Stimulated activated CD4-positive, alpha-beta T cell treated with anti-CD3 and anti-CD28 coated beads, TNF-alpha, amount 100 ng/mL, for 24 hours (primary cell): ENCODE results near the gene LYZL6.
A peak's percentile ranks its signal among the peaks of the same experiment; 100 is the strongest.
"Not testable (repeated sequence)": the region's sequence is repeated elsewhere in the genome, so short reads cannot be mapped to it uniquely, and the experiment has no call there.

Experiments
- DNase-seq, 3 experiments: peaks; one replicate each; pipeline ENCODE4 v3.0.0-alpha.2; 2020; ENCODE audit warnings: low read depth in 3 of 3

LYZL6 gene

GRCh38 chr17:35906926-35907637, 36.4 kb downstream of the LYZL6 start:
- DNase-seq = no peak

- DNase-seq = no peak
Observed at GRCh38 chr17:35906191-35906925, 37.2 kb downstream of the LYZL6 start.

DNA sequence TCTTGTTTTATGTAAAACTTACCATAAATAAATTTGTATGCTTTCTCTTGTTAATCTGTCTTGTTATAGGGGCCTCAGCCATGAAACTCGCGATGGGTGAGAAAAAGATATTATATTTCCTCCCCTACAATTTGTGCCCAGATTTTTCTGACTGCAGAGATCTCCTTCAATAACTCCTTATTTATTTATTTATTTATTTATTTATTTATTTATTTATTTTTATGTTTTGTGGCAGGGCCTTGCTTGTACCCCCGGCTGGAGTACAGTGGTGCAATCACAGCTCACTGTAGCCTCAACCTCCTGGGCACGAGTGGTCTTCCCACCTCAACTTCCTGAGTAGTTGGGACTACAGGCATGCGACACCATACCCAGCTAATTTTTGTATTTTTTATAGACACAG, 40.1 kb downstream of the LYZL6 start:
- no peak for DNase-seq

DNA sequence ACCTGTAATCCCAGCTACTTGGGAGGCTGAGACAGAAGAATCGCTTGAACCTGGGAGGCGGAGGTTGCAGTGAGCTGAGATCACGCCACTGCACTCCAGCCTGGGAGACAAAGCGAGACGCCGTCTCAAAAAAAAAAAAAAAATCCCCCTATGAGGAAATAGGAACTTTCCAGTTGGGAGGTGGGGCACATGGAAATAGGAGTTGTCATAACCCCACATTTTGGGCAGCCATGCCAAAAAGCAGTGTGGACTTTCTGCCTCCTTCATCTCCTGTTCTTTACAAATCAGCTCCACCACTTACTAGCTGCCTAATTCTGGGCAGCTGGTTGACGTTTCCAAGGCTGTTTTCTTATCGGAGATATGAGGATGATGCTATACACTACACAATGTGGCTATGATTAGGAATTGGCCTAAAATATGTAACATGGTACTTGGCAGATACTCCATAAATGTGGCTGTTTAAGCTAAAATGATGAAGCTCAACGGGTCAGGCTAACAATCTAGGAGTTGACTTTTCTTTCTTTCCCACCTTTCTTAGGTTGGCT, 41.8 kb downstream of the LYZL6 start:
- no peak for DNase-seq

GRCh38 chr17:35900708-35901480, 42.6 kb downstream of the LYZL6 start:
- no peak for DNase-seq

- DNase-seq = no peak
Observed at GRCh38 chr17:35900280-35900679, 43.2 kb downstream of the LYZL6 start.

DNA sequence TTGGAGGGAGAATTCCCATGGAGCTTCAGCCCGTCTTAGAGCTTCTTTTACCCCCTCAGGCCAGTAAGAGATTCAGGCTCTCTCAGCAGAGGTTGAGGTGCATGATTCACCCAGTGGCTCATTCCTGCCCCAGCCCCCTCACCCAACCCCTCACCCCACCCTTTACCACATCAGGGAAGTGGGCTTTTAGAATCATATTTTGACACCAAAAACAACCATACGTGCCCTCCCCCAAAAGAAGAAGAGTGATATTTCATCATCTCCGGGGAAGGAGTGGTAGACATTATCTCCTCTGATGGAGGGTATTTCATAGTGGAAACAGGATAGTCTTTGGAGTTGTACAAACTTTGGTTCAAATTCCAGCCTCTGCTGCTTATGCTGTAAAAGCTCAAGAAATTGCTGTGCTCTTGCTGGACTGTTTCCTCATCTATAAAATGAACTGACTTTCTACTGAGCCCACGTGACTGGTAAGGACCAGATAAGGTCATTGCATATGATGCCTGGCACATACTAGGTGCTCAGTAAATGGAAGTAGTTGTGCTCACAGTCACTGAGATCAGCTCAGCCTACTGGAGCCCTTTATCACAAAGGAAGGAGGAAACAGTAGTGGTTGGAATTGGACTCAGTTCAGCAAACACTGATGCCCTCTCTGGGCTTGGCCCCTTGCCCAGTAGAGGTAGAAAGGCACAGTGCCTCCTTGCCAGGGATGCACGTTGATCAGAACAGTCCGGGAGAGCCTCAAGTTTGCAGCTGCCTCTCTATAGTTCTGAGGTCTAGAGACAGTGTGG, 45.0 kb downstream of the LYZL6 start:
- DNase-seq = no peak

GRCh38 chr17:35897772-35898171, 45.7 kb downstream of the LYZL6 start:
- DNase-seq = not testable (repeated sequence)

GRCh38 chr17:35895636-35896587, 47.6 kb downstream of the LYZL6 start:
- no peak for DNase-seq

DNA sequence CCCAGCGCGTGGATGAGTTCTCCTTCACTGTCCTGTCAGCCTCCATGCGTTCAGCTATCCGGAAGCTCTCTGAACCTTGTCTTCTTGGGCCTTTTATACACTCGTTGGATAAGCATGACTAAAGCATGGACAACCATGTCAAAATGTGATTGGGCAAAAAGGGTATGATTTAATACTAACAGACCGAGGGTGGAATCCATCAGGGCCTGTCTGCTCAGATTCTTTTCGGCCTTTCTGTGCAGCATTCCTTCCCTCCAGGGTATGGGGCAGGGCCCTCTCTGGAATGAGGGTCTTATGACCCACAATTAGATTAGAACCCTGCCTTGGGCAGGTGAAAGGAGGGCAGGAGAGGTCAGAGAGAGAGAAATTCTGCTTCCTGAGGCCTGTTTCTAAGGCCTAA, 49.3 kb downstream of the LYZL6 start:
- DNase-seq = no peak

GRCh38 chr17:35893751-35894150, 49.8 kb downstream of the LYZL6 start:
- DNase-seq = no peak

DNA sequence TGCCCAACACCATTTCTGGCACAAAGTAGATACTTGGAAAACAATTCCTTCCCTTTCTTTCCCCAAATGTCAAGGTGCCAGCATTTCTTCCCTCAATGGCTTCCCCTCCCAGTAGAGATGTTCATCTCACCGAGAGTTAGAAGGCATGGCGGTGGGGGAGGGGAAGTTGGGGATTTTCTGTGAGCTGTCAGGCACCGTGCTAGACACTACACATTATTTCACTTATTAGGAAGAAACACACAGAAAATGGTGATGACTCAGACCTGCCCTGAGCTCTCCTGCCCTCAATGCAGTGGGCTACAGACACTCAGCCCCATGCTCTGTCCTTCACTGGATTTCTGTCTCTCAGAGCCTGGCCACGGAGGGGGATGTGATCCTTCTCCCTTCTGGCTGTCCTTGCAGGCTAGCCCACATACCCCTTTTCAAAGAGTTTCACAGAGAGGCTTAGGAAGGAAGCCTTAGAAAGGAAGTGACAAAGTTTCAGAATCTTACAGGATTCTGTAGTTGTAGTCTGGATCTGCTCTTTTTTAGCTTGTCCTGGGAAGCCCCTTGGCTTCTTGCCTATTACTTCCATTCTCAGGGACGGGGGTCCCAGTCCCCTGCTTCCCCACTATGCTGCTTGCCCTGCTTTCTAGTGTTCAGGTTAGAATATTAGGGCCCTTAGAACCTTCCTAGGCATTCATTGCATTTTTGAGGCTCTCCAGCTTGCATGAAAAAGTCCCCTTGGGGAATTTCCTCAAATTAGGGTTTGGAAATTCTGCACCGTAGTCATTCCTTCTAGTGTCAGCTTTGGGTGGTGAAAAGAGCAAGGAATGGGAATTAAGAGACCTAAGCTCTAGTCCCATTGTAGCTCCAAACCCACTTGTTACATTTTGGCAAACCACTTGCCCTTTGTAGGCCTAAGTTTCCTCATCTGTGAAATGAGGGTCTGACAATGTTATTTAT, 51.1 kb downstream of the LYZL6 start:
- peak in 1 of 3 experiments; percentile 61 for DNase-seq

DNA sequence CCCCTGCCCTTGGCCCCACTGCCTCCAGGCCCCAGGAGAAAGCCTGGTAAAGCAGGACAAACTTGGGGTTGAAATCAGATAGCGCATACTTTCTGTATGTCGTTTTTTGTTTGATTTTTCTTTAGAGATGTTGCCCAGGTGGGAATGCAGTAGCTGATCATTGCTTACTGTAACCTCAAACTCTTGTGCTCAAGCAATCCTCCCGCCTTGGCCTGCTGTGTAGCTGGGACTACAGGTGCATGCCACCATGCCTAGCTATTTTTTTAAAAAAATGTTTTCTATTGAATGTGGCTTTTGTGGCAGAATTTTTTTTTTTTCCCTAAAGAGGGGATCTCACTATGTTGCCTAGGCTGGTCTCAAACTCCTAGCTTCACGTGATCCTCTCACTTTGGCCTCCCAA, 52.2 kb downstream of the LYZL6 start:
- DNase-seq = no peak

- no peak for DNase-seq
Observed at GRCh38 chr17:35890774-35891155, 52.7 kb downstream of the LYZL6 start.

- no peak for DNase-seq
Observed at GRCh38 chr17:35889818-35890773, 53.4 kb downstream of the LYZL6 start.

- DNase-seq = no peak
Observed at GRCh38 chr17:35889241-35889640, 54.3 kb downstream of the LYZL6 start.
